Pancreas (tissue), 10 donors: ENCODE results near the gene CIAPIN1. TPM values are rescaled to one million over a fixed set of nuclear protein-coding genes. Genes with fewer than 3 reads are reported as not detected.
A peak's percentile ranks its signal among the peaks of the same experiment; 100 is the strongest.

Experiments used
- ATAC-seq, 4 donors: fragments of 200-7000 bp; cut with Tn5 transposase; one replicate each; pipeline versions ENCODE4 v1.8.0 to v1.9.1; 2020; ENCODE audit warnings: mild to moderate bottlenecking in 4 of 4, moderate library complexity in 4 of 4
- DNase-seq, 6 donors: peaks; one replicate each; pipeline ENCODE4 v3.0.0-alpha.2; 2020
- FAIRE-seq: peaks from 2 replicates; lab custom pipeline; 2012; peaks lifted over from hg19 to GRCh38; lab: Jason Lieb, UNC
- H3K27ac ChIP-seq, 4 donors: fragments of 200-600 bp; sonication (generic); 1 replicate in 3 of 4; 2 replicates in 1 of 4; pipeline versions ENCODE4 v1.5.0 to v1.8.0; 2020
- H3K27me3 ChIP-seq, 4 donors: fragments of 200-600 bp; one replicate each; pipeline ENCODE4 v1.8.0; 2021
- H3K36me3 ChIP-seq, 3 donors: fragments of 200-600 bp; sonication (generic) in 1 of 3; one replicate each; pipeline versions ENCODE4 v1.5.0 to v1.8.0; 2020 to 2021
- H3K4me1 ChIP-seq, 3 donors: fragments of 200-600 bp; one replicate each; pipeline ENCODE4 v1.8.0; 2021
- H3K4me3 ChIP-seq, 4 donors: fragments of 200-600 bp; sonication (generic) in 2 of 4; one replicate each; pipeline versions ENCODE4 v1.5.0 to v1.8.0; 2020 to 2021
- H3K9me3 ChIP-seq, 4 donors: fragments of 200-600 bp; one replicate each; pipeline ENCODE4 v1.8.0; 2021
- WGBS, 2 donors: extraction: QIAGEN DNeasy Blood & Tissue Kit; methylation state at CpG; one replicate each; pipeline ENCODE4 v1.1.7; 2013; 5-methylcytosine and 5-hydroxymethylcytosine counted together
- intact Hi-C, 3 donors: fragments of 100-400 bp; cut with DNase I; formaldehyde crosslinking; loops; one replicate each; pipeline versions ENCODE4 v1.11.1 to v1.14.2; 2022
- polyA plus RNA-seq, 2 donors: library from polyadenylated mRNA; stranded (reverse); fragments of 200-250 nt; gene quantifications; one replicate each; pipeline ENCODE4 v1.2.3, GENCODE V29; 2013
- total RNA-seq, 6 donors: library from RNA; stranded (reverse); fragmentation: NEBNext Ultra II Directional in 4 of 6; extraction: Animal tissue kit (Norgen Biotek cat#: 25700) in 4 of 6; gene quantifications; one replicate each; pipeline versions ENCODE4 v1.2.1 to v1.2.4, GENCODE V29; 2021 to 2023
- TF ChIP-seq, protein P1 (sequence below), 4 donors: fragments of 200-600 bp; sonication (generic) in 3 of 4; IDR thresholded peaks; one replicate each; pipeline versions ENCODE4 v1.5.0 to v1.8.0; 2021; ENCODE audit warnings: antibody characterized with exemption in 4 of 4
- donor health status: healthy with polysubstance abuse.
- donor health status: DM: no; HTN: no; CAD: no; lungs with moderate emphysema.
- donor health status: DM: no; HTN: no; CAD: no.
- donor health status: control.
- donor health status: control.
- donor health status: Bipolar disorder and iron deficiency.
- donor health status: DM: yes; HTN: yes; CAD: no.
- donor health status: DM: no; HTN: no; CAD: no.
- donor health status: DM: no; HTN: no; CAD: no.
- donor health status: DM: yes; HTN: yes; CAD: no.

CIAPIN1 gene
- total and polyA plus RNA-seq, 8 donors = 11.6 to 23.8 (median 17.2) TPM

DNA sequence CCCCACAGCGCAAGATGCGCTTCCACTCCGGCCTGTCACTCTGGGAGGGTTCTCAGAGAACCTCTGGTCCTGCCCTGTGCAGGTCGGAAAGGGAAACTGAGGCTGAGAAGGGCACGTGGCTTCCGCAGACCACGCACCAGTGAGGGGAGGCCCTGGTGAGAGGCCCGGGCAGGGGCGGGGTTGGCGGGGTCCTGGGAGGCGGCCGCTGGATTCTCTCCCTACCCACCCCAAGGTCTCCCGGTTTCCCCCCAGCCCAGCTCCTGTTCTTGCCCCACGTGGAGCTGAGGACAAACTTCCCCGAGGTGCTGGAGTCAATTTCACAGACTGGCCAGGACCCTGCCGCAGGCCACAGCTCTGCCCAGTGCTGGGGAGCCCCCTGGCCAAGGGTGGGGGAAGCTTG lies 31.1 kb downstream of the CIAPIN1 start:
- 71 to 86% methylated on average over 16 of the region's 16 CpGs for WGBS, 2 donors
- Histone ChIP-seq H3K9me3 (no peaks in the 10 kb centered on the region), H3K4me3 (no peak overlapping the region), H3K27me3 (no peaks in the 10 kb centered on the region), H3K36me3 (no peaks in the 10 kb centered on the region), H3K4me1 (peaks cover 0 to 6% (median 3%) of the 10 kb centered on the region in 3 donors), H3K27ac (no peak overlapping the region)
- TF ChIP-seq, protein P1, sequence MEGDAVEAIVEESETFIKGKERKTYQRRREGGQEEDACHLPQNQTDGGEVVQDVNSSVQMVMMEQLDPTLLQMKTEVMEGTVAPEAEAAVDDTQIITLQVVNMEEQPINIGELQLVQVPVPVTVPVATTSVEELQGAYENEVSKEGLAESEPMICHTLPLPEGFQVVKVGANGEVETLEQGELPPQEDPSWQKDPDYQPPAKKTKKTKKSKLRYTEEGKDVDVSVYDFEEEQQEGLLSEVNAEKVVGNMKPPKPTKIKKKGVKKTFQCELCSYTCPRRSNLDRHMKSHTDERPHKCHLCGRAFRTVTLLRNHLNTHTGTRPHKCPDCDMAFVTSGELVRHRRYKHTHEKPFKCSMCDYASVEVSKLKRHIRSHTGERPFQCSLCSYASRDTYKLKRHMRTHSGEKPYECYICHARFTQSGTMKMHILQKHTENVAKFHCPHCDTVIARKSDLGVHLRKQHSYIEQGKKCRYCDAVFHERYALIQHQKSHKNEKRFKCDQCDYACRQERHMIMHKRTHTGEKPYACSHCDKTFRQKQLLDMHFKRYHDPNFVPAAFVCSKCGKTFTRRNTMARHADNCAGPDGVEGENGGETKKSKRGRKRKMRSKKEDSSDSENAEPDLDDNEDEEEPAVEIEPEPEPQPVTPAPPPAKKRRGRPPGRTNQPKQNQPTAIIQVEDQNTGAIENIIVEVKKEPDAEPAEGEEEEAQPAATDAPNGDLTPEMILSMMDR (IDR thresholded peaks at IDR 0.05) = no peak
- ATAC-seq (no peak), FAIRE-seq (no peak), DNase-seq (peak in 2 of 6 donors; percentile 55 to 71)
- intact Hi-C loops = loop anchor here in 2 of 3 donors (2.0 to 10.0 kb wide), 3 partner anchors 103 to 341 kb away; no protein-coding TSS in a partner anchor

GRCh38 chr16:57413733-57414132 lies 33.5 kb downstream of the CIAPIN1 start:
- Histone ChIP-seq H3K27me3 (no peaks in the 10 kb centered on the region), H3K36me3 (no peaks in the 10 kb centered on the region), H3K4me3 (no peak overlapping the region), H3K27ac (no peak overlapping the region), H3K9me3 (no peaks in the 10 kb centered on the region), H3K4me1 (peaks cover 0 to 6% (median 0%) of the 10 kb centered on the region in 3 donors)
- TF ChIP-seq, protein P1 (IDR thresholded peaks at IDR 0.05) = no peak
- WGBS, 2 donors = 48 to 52% methylated on average over 7 of the region's 7 CpGs
- intact Hi-C loops = loop anchor here in 2 of 3 donors (10.0 kb wide), 2 partner anchors 109 to 339 kb away; no protein-coding TSS in a partner anchor
- DNase-seq (peak in 1 of 6 donors; percentile 40), ATAC-seq (no peak), FAIRE-seq (no peak)

DNA sequence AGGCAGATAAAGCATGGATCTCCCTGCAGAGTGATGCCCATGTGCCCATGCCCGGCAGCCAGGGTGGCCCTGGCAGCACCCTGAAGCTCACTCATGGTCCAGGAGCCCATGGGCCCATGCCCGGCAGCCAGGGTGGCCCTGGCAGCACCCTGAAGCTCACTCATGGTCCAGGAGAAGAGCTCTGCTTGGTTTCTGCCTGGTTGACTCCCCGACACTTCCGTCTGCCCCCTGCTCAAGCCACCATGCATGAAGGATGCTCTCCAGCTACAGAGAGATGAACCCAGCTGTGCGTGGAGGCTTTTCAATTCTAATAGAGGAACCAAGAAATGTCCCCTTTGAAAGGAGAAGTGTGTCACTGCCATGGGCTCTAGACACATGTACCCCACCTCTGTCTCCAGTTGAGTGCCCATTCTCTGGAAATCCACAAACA lies 33.9 kb downstream of the CIAPIN1 start:
- Histone ChIP-seq H3K9me3 (no peaks in the 10 kb centered on the region), H3K4me3 (no peak overlapping the region), H3K4me1 (peaks cover 0 to 6% (median 0%) of the 10 kb centered on the region in 3 donors), H3K27me3 (no peaks in the 10 kb centered on the region), H3K36me3 (no peaks in the 10 kb centered on the region), H3K27ac (no peak overlapping the region)
- no peak for ATAC-seq
- 68 to 84% methylated on average over 5 of the region's 5 CpGs for WGBS, 2 donors
- FAIRE-seq = no peak
- intact Hi-C loops = loop anchor here in 2 of 3 donors (10.0 kb wide), 2 partner anchors 109 to 339 kb away; no protein-coding TSS in a partner anchor
- peak in 1 of 6 donors; percentile 39 for DNase-seq
- TF ChIP-seq, protein P1 (IDR thresholded peaks at IDR 0.05) = no peak

DNA sequence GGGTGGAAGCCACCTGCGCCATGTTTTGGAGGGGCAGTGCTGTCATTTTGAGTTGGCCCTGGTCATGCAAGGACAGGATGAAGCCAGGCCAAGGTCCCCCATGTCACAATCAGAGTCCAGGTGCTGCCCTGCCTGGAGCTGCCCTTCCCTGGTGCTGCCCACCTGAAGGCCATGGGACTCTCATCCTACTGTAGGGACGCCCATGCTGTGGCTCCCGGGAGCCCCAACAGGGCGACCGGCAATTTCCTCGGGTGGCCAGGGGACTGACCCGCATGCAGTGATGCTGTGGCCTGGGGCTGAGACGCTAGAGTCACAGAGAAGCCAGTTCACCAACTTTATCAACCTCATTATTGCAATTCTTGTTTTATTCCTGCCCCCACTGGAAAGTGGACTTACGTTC lies 34.6 kb downstream of the CIAPIN1 start:
- H3K27ac ChIP-seq = no peak overlapping the region
- 76 to 90% methylated on average over 9 of the region's 9 CpGs for WGBS, 2 donors
- H3K4me1 ChIP-seq = peaks cover 0 to 6% (median 0%) of the 10 kb centered on the region in 3 donors
- no peaks in the 10 kb centered on the region for H3K9me3 ChIP-seq
- intact Hi-C loops = loop anchor here in 2 of 3 donors (10.0 kb wide), 2 partner anchors 108 to 338 kb away; no protein-coding TSS in a partner anchor
- DNase-seq = peak in 1 of 6 donors; percentile 52
- FAIRE-seq = no peak
- ATAC-seq = no peak
- TF ChIP-seq, protein P1 (IDR thresholded peaks at IDR 0.05) = no peak
- no peaks in the 10 kb centered on the region for H3K36me3 ChIP-seq
- H3K27me3 ChIP-seq = no peaks in the 10 kb centered on the region
- H3K4me3 ChIP-seq = no peak overlapping the region

DNA sequence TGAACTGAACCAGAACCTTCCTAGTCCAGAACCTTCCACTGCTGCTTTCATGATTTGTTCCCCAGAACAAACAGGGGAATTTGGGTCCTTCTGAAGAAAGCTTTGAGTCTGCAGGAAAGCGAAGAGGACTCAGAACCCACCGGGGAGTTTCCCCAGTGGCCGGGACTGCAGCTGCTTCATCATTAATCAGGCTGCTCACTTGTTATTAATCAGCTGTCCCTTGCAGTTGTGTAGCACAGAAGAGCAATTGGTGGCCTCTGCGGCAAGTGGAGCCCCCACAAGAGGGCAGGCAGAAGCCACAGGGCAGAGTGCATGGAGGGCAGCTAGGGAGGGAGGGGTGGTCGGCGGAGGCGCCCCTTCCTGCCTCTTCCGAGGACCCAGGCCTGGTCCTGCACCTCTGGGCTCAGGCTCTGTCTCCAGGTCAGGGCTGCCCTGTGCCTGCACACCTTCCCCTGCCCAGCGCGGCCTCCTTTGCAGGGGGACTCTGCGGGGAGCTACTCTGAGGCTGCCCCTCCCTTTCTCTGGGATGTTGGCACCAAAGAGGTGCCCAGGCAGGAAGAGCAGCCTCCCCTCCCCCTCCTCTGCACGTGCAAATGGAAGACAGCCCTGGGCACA lies 35.7 kb downstream of the CIAPIN1 start:
- no peaks in the 10 kb centered on the region for H3K36me3 ChIP-seq
- no peak overlapping the region for H3K4me3 ChIP-seq
- no peak overlapping the region for H3K27ac ChIP-seq
- H3K27me3 ChIP-seq = no peaks in the 10 kb centered on the region
- FAIRE-seq (no peak), DNase-seq (peak in 2 of 6 donors; percentile 46 to 55), ATAC-seq (no peak)
- H3K4me1 ChIP-seq = no peaks in the 10 kb centered on the region
- TF ChIP-seq, protein P1 (IDR thresholded peaks at IDR 0.05) = no peak
- WGBS, 2 donors = 47 to 48% methylated on average over 12 of the region's 12 CpGs
- H3K9me3 ChIP-seq = no peaks in the 10 kb centered on the region
- intact Hi-C loops = loop anchor here in 2 of 3 donors (10.0 kb wide), 2 partner anchors 107 to 337 kb away; no protein-coding TSS in a partner anchor
